ENCODE results near the gene MMP15. TPM values are rescaled to one million over a fixed set of nuclear protein-coding genes. Genes with fewer than 3 reads are reported as not detected.

The MMP15 gene
- total RNA-seq, 4 donors from 2014 or later, result 13.2 to 142 (median 134) TPM

DNA sequence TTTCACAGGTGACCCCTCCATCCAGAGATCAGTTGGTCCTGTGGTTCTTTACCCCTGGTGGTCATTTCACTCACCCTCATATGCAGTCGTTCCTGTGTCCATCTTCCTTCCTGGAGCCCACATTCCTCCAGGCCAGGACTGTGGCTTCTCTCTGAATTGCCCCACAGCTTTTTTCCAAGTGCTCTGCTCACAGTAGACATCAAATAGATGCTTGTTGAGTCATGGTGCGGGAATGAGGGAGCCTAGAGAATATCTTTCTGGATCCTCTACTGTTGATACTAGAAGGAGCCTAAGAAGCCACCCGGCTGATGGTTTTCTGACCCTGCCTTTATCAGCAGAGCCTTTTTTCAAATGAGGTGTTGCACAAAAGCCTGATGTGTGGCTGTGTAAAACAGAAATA is 13.9 kb upstream of the MMP15 start:
- peak in 1 of 3 donors; percentile 21 for DNase-seq
- Histone ChIP-seq H3K36me3 (peaks cover 0 to 40% (median 0%) of the 10 kb centered on the region in 3 donors), H3K9me3 (no peaks in the 10 kb centered on the region), H3K4me3 (no peak overlapping the region), H3K4me1 (no peaks in the 10 kb centered on the region), H3K27ac (no peak overlapping the region), H3K27me3 (no peaks in the 10 kb centered on the region)
- TF ChIP-seq, protein P1, sequence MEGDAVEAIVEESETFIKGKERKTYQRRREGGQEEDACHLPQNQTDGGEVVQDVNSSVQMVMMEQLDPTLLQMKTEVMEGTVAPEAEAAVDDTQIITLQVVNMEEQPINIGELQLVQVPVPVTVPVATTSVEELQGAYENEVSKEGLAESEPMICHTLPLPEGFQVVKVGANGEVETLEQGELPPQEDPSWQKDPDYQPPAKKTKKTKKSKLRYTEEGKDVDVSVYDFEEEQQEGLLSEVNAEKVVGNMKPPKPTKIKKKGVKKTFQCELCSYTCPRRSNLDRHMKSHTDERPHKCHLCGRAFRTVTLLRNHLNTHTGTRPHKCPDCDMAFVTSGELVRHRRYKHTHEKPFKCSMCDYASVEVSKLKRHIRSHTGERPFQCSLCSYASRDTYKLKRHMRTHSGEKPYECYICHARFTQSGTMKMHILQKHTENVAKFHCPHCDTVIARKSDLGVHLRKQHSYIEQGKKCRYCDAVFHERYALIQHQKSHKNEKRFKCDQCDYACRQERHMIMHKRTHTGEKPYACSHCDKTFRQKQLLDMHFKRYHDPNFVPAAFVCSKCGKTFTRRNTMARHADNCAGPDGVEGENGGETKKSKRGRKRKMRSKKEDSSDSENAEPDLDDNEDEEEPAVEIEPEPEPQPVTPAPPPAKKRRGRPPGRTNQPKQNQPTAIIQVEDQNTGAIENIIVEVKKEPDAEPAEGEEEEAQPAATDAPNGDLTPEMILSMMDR (IDR thresholded peaks at IDR 0.05), result no peak
- no peak for TF ChIP-seq POLR2A (IDR thresholded peaks at IDR 0.05)

DNA sequence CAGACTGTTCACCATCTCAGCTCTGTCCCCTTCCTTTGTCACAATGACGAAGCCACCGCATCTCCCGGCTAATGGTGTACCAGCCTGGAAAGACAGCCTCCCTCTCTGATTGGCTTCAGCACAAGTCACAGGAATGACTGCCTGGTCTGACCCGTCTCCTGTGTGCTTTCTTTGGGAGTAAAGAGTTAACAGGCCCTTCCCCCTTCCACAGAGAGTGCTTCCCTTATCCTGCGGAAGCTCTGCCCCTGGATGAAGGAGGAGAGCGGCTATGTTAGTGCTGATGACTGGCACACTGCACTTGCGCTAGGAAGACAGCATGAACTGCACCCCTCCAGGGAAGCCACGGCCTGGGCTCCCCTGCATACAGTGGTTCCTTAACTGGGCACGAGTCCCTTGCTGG is 13.1 kb upstream of the MMP15 start:
- H3K4me1 ChIP-seq, result no peaks in the 10 kb centered on the region
- H3K36me3 ChIP-seq, result peaks cover 0 to 43% (median 0%) of the 10 kb centered on the region in 3 donors
- H3K27ac ChIP-seq, result no peak overlapping the region
- no peak for TF ChIP-seq POLR2A (IDR thresholded peaks at IDR 0.05)
- TF ChIP-seq, protein P1 (IDR thresholded peaks at IDR 0.05), result no peak
- no peaks in the 10 kb centered on the region for H3K9me3 ChIP-seq
- peak in 1 of 3 donors; percentile 21 for DNase-seq
- H3K4me3 ChIP-seq, result no peak overlapping the region
- H3K27me3 ChIP-seq, result no peaks in the 10 kb centered on the region

DNA sequence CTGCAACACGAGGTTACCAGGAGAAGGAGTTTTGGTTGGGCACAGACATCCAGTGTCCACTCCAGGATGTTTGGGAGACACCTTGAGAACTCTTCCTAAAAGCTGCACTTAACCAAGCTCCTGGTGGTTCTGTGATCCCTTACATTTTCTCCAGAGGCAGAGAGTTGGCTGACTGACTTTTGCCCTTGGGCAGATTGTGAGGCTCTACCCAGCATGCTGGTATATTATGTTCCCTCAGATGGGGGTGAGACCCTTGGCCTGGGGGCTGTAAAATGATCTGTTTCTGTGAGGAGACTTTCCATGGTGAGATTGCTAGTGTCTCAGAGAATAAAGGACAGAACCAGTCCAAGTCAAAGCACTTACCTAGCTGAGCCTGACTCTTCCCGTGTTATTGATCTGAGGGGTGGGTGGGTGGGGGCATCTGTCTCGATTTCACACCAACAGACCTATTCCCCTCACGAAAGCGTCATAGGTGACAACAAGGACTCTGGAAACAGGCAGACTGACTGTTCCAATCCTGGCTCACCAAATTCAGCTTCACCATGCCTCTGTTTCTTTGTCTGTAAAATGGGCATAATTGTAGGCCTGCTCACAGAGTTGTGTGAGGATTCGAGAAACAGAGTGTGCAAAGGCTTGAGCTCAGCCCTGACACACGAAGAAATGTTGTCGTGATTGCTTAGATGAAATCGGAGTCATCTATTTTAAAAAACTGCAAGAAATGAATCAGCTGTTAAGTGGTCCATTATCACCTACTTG is 12.2 kb upstream of the MMP15 start:
- TF ChIP-seq POLR2A (IDR thresholded peaks at IDR 0.05), result no peak
- TF ChIP-seq, protein P1 (IDR thresholded peaks at IDR 0.05), result no peak
- Histone ChIP-seq H3K9me3 (no peaks in the 10 kb centered on the region), H3K27me3 (no peaks in the 10 kb centered on the region), H3K36me3 (peaks cover 0 to 44% (median 0%) of the 10 kb centered on the region in 3 donors), H3K4me1 (no peaks in the 10 kb centered on the region), H3K4me3 (no peak overlapping the region), H3K27ac (no peak overlapping the region)
- DNase-seq, result no peak

DNA sequence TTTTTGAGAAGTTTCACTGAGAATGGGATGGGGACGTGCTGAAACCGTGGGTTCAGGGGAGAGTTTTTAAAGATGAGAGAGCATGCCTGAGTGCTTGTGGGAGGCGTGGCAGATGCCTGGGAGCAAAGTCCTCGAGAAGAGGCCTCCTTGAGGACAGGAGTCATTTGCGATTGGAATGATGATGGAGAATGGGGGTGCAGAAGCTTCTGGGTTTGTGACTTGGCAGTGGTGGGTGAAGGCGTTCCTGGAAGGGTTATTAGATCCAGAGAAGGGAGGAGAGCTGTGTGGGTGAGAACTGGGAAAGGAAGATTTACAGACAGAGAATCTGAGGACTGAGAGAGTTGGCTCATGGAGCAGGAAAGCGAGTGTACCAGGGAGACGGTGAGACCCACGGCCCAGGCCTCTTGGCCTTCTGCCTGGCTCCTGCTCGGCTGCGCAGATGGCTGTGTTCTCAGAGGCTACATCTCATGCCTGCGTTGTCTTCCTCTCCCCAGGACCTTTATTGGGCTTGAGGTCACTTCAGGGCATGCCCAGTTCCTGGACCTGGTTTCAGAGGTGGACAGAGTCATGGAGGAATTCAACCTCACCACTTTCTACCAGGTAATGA is 8.6 kb upstream of the MMP15 start:
- no peaks in the 10 kb centered on the region for H3K9me3 ChIP-seq
- H3K27ac ChIP-seq, result no peak overlapping the region
- no peak for TF ChIP-seq POLR2A (IDR thresholded peaks at IDR 0.05)
- TF ChIP-seq, protein P1 (IDR thresholded peaks at IDR 0.05), result no peak
- peaks cover 0 to 30% (median 0%) of the 10 kb centered on the region in 3 donors for H3K36me3 ChIP-seq
- peaks cover 0 to 2% (median 0%) of the 10 kb centered on the region in 4 donors for H3K4me1 ChIP-seq
- H3K4me3 ChIP-seq, result no peak overlapping the region
- no peaks in the 10 kb centered on the region for H3K27me3 ChIP-seq
- peak in 1 of 3 donors; percentile 27 for DNase-seq

DNA sequence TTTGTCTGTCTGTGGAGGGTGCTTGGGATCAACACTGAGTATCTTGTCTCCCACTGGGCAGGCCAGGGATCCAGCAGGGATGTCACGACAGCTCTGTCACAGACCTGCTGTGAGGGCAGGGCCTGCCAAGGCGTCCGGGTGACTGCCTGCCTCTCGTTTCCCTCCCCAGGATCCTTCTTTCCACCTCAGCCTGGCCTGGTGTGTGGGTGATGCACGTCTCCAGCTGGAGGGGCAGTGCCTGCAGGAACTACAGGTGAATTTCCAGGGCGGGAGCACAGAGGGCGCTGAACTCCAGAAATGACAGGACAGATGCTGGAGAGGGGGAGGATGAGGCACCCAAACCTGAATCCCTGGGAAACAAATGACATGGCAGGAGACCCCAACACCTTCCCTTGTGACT is 6.8 kb upstream of the MMP15 start:
- Histone ChIP-seq H3K27ac (no peak overlapping the region), H3K36me3 (peaks cover 0 to 13% (median 0%) of the 10 kb centered on the region in 3 donors), H3K4me1 (peaks cover 0 to 20% (median 0%) of the 10 kb centered on the region in 4 donors), H3K9me3 (no peaks in the 10 kb centered on the region), H3K27me3 (no peaks in the 10 kb centered on the region), H3K4me3 (no peak overlapping the region)
- peak in 1 of 3 donors; percentile 43 for DNase-seq
- TF ChIP-seq, protein P1 (IDR thresholded peaks at IDR 0.05), result no peak
- TF ChIP-seq POLR2A (IDR thresholded peaks at IDR 0.05), result no peak

All from Peyer's patch (tissue), 4 donors.